ENCODE results near the gene SLIT3. TPM values are rescaled to one million over a fixed set of nuclear protein-coding genes. Genes with fewer than 3 reads are reported as not detected.

The SLIT3 gene
- total RNA-seq, 4 donors from 2014 or later: 41.1 to 86.6 (median 62.7) TPM

DNA sequence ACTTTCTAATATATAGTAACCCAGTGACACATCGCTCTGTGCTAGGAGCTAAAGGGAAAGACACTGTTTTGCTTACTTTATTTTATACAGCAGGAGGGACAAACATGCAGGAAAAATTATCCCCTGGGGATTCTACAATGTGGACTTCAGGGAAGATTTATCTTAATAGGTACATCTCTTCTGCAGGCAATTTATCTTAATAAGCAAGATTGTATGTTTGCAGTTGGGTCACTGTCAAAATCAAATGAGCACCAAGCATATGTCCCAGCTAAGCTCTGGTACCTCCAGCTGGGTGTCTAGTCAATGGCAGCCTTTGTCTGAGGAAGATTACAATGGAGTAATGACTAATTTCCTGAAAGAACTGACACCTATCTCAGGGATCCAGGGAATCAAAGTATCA lies 411.9 kb downstream of the SLIT3 start:
- intact Hi-C loops (cut with DNase I): no loop called here
- Histone ChIP-seq H3K4me1 (peaks cover 0 to 8% (median 4%) of the 10 kb centered on the region in 4 donors), H3K27me3 (no peaks in the 10 kb centered on the region), H3K27ac (replicated peaks in 1 of 4) (no peak overlapping the region), H3K36me3 (no peaks in the 10 kb centered on the region), H3K4me3 (no peak overlapping the region), H3K9me3 (no peaks in the 10 kb centered on the region)
- TF ChIP-seq POLR2A (IDR thresholded peaks at IDR 0.05; ENCODE audit: low read depth) (no peak), EP300 (IDR thresholded peaks at IDR 0.05) (no peak), CTCF (IDR thresholded peaks at IDR 0.05) (no peak), POLR2AphosphoS5 (IDR thresholded peaks at IDR 0.05) (no peak)
- 95% methylated on average over 1 of the region's 1 CpG for WGBS
- DNase-seq (ENCODE audit: extremely low spot score): no peak

- H3K27ac ChIP-seq (replicated peaks in 1 of 4): no peak overlapping the region
- no peak for DNase-seq (ENCODE audit: extremely low spot score)
- H3K9me3 ChIP-seq: no peaks in the 10 kb centered on the region
- H3K4me3 ChIP-seq: no peak overlapping the region
- no peaks in the 10 kb centered on the region for H3K27me3 ChIP-seq
- intact Hi-C loops (cut with DNase I): no loop called here
- 67% methylated on average over 3 of the region's 3 CpGs for WGBS
- H3K36me3 ChIP-seq: no peaks in the 10 kb centered on the region
- H3K4me1 ChIP-seq: peaks cover 0 to 8% (median 4%) of the 10 kb centered on the region in 4 donors
- TF ChIP-seq POLR2A (IDR thresholded peaks at IDR 0.05; ENCODE audit: low read depth) (no peak), CTCF (IDR thresholded peaks at IDR 0.05) (no peak), POLR2AphosphoS5 (IDR thresholded peaks at IDR 0.05) (no peak), EP300 (IDR thresholded peaks at IDR 0.05) (no peak)
Observed at GRCh38 chr5:168887931-168888330, 413.0 kb downstream of the SLIT3 start.

GRCh38 chr5:168886157-168886556 lies 414.8 kb downstream of the SLIT3 start:
- Histone ChIP-seq H3K36me3 (peaks cover 0 to 3% (median 0%) of the 10 kb centered on the region in 4 donors), H3K4me3 (no peak overlapping the region), H3K27ac (replicated peaks in 1 of 4) (no peak overlapping the region), H3K27me3 (no peaks in the 10 kb centered on the region), H3K9me3 (no peaks in the 10 kb centered on the region), H3K4me1 (peaks cover 0 to 8% (median 4%) of the 10 kb centered on the region in 4 donors)
- no peak for DNase-seq (ENCODE audit: extremely low spot score)
- TF ChIP-seq POLR2A (IDR thresholded peaks at IDR 0.05; ENCODE audit: low read depth): no peak
- no peak for TF ChIP-seq POLR2AphosphoS5 (IDR thresholded peaks at IDR 0.05)
- no peak for TF ChIP-seq EP300 (IDR thresholded peaks at IDR 0.05)
- no peak for TF ChIP-seq CTCF (IDR thresholded peaks at IDR 0.05)
- intact Hi-C loops (cut with DNase I): no loop called here
- WGBS: 71% methylated on average over 9 of the region's 9 CpGs

DNA sequence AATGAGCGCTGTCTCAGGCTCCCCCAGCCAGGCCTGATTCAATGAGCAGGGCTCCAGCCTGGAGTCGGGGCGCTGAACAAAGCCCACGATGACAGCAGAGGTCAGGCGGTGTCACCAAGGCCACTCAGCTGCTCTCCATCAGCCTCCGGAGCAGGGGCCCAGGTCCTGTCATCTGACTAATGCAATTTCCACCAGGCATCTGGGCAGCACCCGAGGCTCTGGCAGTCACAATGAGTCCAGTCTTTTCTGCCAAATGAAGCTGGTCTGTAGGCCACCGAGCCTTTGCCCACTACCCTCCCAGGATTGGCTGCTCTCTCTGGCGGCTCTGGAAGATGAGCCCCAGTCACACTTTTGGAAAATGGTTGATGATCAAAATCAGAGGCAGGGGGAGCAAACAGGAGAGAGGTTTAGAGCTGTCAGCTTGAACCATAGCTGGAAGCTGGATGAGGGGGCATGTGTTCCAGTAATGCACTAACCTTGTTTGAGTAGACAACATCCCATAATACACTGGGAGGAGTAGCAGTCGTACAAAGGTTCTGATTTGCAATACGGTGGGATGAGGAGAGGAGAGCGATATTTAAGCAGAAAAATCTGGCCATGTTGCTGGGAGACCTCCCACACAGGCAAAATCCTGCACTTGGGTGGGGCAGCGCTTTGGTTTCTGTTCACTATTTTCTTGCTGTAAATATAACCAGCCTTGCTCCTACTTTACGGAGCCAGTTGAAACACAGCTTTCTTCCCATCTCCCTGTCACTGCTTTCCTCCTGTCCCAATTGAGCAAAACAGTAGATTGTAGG lies 415.4 kb downstream of the SLIT3 start:
- no peaks in the 10 kb centered on the region for H3K9me3 ChIP-seq
- no peak overlapping the region for H3K27ac ChIP-seq (replicated peaks in 1 of 4)
- H3K4me1 ChIP-seq: peaks cover 0 to 8% (median 4%) of the 10 kb centered on the region in 4 donors
- H3K27me3 ChIP-seq: no peaks in the 10 kb centered on the region
- WGBS: 68% methylated on average over 13 of the region's 14 CpGs
- peaks cover 0 to 3% (median 0%) of the 10 kb centered on the region in 4 donors for H3K36me3 ChIP-seq
- TF ChIP-seq CTCF (IDR thresholded peaks at IDR 0.05): no peak
- TF ChIP-seq POLR2A (IDR thresholded peaks at IDR 0.05; ENCODE audit: low read depth): no peak
- TF ChIP-seq POLR2AphosphoS5 (IDR thresholded peaks at IDR 0.05): no peak
- no peak for TF ChIP-seq EP300 (IDR thresholded peaks at IDR 0.05)
- no peak overlapping the region for H3K4me3 ChIP-seq
- DNase-seq (ENCODE audit: extremely low spot score): no peak
- intact Hi-C loops (cut with DNase I): no loop called here

Data from esophagus muscularis mucosa (tissue), 4 donors.